ENCODE results near the gene AGBL1.
A peak's percentile ranks its signal among the peaks of the same experiment; 100 is the strongest.

DNA sequence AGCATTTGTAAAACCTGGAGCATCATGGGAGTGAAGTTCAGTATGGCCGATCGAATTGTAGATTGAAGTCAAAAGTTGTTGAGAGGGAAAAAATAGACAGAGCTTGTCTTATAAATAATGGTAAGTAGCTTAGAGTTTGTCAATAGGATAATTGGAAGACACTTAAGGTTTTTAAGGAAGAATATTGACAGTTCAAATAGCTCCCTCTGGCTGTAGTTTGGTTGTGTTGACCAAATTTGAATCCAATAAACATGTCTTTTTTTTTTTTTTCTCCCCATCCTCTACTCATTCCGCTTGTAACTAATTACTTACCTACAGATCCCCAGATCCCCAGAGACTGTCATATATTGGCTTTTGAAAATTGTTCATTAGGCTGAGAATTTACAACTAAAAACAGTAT lies 677.0 kb downstream of the AGBL1 start:
- TF ChIP-seq JUNB (IDR thresholded peaks at IDR 0.05; ENCODE audit: unreplicated experiment) (no peak), EZH2 (IDR thresholded peaks at IDR 0.05; ENCODE audit: low read depth, unreplicated experiment) (no peak), EZH2phosphoT487 (IDR thresholded peaks at IDR 0.05; ENCODE audit: unreplicated experiment) (no peak), CREB1 (CRISPR knock-in tag; IDR thresholded peaks at IDR 0.05; ENCODE audit: low read depth) (no peak), POLR2AphosphoS5 (IDR thresholded peaks at IDR 0.05; ENCODE audit: low read depth) (no peak)
- TF ChIP-seq, protein P1, sequence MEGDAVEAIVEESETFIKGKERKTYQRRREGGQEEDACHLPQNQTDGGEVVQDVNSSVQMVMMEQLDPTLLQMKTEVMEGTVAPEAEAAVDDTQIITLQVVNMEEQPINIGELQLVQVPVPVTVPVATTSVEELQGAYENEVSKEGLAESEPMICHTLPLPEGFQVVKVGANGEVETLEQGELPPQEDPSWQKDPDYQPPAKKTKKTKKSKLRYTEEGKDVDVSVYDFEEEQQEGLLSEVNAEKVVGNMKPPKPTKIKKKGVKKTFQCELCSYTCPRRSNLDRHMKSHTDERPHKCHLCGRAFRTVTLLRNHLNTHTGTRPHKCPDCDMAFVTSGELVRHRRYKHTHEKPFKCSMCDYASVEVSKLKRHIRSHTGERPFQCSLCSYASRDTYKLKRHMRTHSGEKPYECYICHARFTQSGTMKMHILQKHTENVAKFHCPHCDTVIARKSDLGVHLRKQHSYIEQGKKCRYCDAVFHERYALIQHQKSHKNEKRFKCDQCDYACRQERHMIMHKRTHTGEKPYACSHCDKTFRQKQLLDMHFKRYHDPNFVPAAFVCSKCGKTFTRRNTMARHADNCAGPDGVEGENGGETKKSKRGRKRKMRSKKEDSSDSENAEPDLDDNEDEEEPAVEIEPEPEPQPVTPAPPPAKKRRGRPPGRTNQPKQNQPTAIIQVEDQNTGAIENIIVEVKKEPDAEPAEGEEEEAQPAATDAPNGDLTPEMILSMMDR (conservative IDR thresholded peaks at IDR 0.05; ENCODE audit: low read depth in 2 of 2) = peak in 1 of 2 experiments; percentile 52; a peak in 3 of 4 replicates
- TF ChIP-seq, protein P2, sequence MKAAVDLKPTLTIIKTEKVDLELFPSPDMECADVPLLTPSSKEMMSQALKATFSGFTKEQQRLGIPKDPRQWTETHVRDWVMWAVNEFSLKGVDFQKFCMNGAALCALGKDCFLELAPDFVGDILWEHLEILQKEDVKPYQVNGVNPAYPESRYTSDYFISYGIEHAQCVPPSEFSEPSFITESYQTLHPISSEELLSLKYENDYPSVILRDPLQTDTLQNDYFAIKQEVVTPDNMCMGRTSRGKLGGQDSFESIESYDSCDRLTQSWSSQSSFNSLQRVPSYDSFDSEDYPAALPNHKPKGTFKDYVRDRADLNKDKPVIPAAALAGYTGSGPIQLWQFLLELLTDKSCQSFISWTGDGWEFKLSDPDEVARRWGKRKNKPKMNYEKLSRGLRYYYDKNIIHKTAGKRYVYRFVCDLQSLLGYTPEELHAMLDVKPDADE (IDR thresholded peaks at IDR 0.05) = no peak
- TF ChIP-seq, protein P3, sequence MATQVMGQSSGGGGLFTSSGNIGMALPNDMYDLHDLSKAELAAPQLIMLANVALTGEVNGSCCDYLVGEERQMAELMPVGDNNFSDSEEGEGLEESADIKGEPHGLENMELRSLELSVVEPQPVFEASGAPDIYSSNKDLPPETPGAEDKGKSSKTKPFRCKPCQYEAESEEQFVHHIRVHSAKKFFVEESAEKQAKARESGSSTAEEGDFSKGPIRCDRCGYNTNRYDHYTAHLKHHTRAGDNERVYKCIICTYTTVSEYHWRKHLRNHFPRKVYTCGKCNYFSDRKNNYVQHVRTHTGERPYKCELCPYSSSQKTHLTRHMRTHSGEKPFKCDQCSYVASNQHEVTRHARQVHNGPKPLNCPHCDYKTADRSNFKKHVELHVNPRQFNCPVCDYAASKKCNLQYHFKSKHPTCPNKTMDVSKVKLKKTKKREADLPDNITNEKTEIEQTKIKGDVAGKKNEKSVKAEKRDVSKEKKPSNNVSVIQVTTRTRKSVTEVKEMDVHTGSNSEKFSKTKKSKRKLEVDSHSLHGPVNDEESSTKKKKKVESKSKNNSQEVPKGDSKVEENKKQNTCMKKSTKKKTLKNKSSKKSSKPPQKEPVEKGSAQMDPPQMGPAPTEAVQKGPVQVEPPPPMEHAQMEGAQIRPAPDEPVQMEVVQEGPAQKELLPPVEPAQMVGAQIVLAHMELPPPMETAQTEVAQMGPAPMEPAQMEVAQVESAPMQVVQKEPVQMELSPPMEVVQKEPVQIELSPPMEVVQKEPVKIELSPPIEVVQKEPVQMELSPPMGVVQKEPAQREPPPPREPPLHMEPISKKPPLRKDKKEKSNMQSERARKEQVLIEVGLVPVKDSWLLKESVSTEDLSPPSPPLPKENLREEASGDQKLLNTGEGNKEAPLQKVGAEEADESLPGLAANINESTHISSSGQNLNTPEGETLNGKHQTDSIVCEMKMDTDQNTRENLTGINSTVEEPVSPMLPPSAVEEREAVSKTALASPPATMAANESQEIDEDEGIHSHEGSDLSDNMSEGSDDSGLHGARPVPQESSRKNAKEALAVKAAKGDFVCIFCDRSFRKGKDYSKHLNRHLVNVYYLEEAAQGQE (IDR thresholded peaks at IDR 0.05; ENCODE audit: unreplicated experiment) = no peak

Measured in GM23338 (cell line).